GM23338 (cell line): ENCODE measurements around the gene EZH1. TPM values are rescaled to one million over a fixed set of nuclear protein-coding genes. Genes with fewer than 3 reads are reported as not detected.

Experiments used
- ATAC-seq: fragments of 200-7000 bp; cut with Tn5 transposase; 3 replicates; pipeline ENCODE4 v1.9.1; 2020
- DNase-seq: peaks from one replicate; pipeline ENCODE4 v3.0.0-alpha.2; 2015; ENCODE audit warnings: low spot score
- H2AFZ ChIP-seq: fragments of 200-600 bp; sonication (generic); 2 replicates; pipeline ENCODE4 v1.8.0; 2016; ENCODE audit warnings: antibody characterized with exemption, mild to moderate bottlenecking, moderate library complexity
- H3F3A ChIP-seq: fragments of 200-600 bp; sonication (generic); replicated peaks from 2 replicates; pipeline ENCODE4 v1.8.0; 2017; ENCODE audit warnings: antibody characterized with exemption, mixed run types, low read depth
- H3K27ac ChIP-seq: fragments of 200-600 bp; sonication (generic); 2 replicates; pipeline ENCODE4 v1.6.1; 2016; ENCODE audit warnings: low read depth
- H3K27me3 ChIP-seq: fragments of 200-600 bp; sonication (generic); 2 replicates; pipeline ENCODE4 v1.8.0; 2016; ENCODE audit warnings: mild to moderate bottlenecking, mixed run types, moderate library complexity; ENCODE audit not compliant: insufficient read depth
- H3K36me3 ChIP-seq: fragments of 200-600 bp; sonication (generic); 2 replicates; pipeline ENCODE4 v1.8.0; 2016; ENCODE audit warnings: mild to moderate bottlenecking; ENCODE audit not compliant: insufficient read depth
- H3K4me1 ChIP-seq: fragments of 200-600 bp; sonication (generic); 2 replicates; pipeline ENCODE4 v1.8.0; 2016; ENCODE audit warnings: mild to moderate bottlenecking, moderate library complexity; ENCODE audit not compliant: insufficient read depth
- H3K4me2 ChIP-seq: fragments of 200-600 bp; sonication (generic); 2 replicates; pipeline ENCODE4 v1.7.1; 2017; ENCODE audit warnings: mixed run types
- H3K4me3 ChIP-seq: fragments of 200-600 bp; sonication (generic); 2 replicates; pipeline ENCODE4 v1.6.1; 2016; ENCODE audit warnings: mixed run types
- H3K79me2 ChIP-seq: fragments of 200-600 bp; sonication (generic); replicated peaks from 2 replicates; pipeline ENCODE4 v1.8.0; 2017; ENCODE audit warnings: mild to moderate bottlenecking; ENCODE audit not compliant: insufficient read depth
- H3K9me2 ChIP-seq: fragments of 200-600 bp; sonication (generic); 2 replicates; pipeline ENCODE4 v1.8.0; 2017; ENCODE audit not compliant: insufficient read depth
- H4K20me1 ChIP-seq: fragments of 200-600 bp; sonication (generic); replicated peaks from 2 replicates; pipeline ENCODE4 v1.8.0; 2017; ENCODE audit warnings: mild to moderate bottlenecking; ENCODE audit not compliant: insufficient read depth
- H3K27ac Mint-ChIP-seq: 2 replicates; pipeline ENCODE4 v1.8.0; 2020; ENCODE audit warnings: inconsistent platforms, mild to moderate bottlenecking, moderate library complexity, mixed read lengths
- H3K27me3 Mint-ChIP-seq: 3 replicates; pipeline ENCODE4 v1.8.0; 2022; ENCODE audit warnings: low read depth, mild to moderate bottlenecking, moderate library complexity, mixed read lengths, inconsistent platforms; ENCODE audit not compliant: insufficient read depth, poor library complexity
- H3K36me3 Mint-ChIP-seq: 3 replicates; pipeline ENCODE4 v1.8.0; 2021; ENCODE audit warnings: low read depth, mild to moderate bottlenecking, inconsistent platforms, moderate library complexity, mixed read lengths
- H3K4me1 Mint-ChIP-seq: 3 replicates; pipeline ENCODE4 v1.8.0; 2020; ENCODE audit warnings: mild to moderate bottlenecking, inconsistent platforms, mixed read lengths
- H3K4me3 Mint-ChIP-seq: 3 replicates; pipeline ENCODE4 v1.8.0; 2021; ENCODE audit warnings: moderate library complexity, mild to moderate bottlenecking, inconsistent platforms, mixed read lengths
- H3K9me3 Mint-ChIP-seq: 3 replicates; pipeline ENCODE4 v1.8.0; 2020; ENCODE audit warnings: moderate library complexity, mild to moderate bottlenecking, inconsistent platforms, mixed read lengths
- CREB1 ChIP-seq: fragments of 250-450 bp; sonication (Bioruptor Pico); IDR thresholded peaks from 2 replicates; pipeline ENCODE4 v1.5.0; 2020; ENCODE audit warnings: low read depth, mild to moderate bottlenecking, moderate library complexity
- ETS1 ChIP-seq: IDR thresholded peaks from 2 replicates; pipeline ENCODE4 v1.6.1; 2016; ENCODE audit warnings: antibody characterized with exemption
- EZH2phosphoT487 ChIP-seq: fragments of 200-600 bp; sonication (generic); IDR thresholded peaks from one replicate; pipeline ENCODE4 v1.8.1; 2018; ENCODE audit warnings: antibody characterized with exemption; ENCODE audit not compliant: unreplicated experiment
- JUNB ChIP-seq: IDR thresholded peaks from one replicate; pipeline ENCODE4 v1.6.1; 2016; ENCODE audit warnings: antibody characterized with exemption; ENCODE audit not compliant: unreplicated experiment
- NANOG ChIP-seq: IDR thresholded peaks from 2 replicates; pipeline ENCODE4 v1.6.1; 2016; ENCODE audit warnings: antibody characterized with exemption, borderline replicate concordance
- POLR2AphosphoS5 ChIP-seq: IDR thresholded peaks from 2 replicates; pipeline ENCODE4 v1.6.1; 2016; ENCODE audit warnings: antibody characterized with exemption, low read depth
- REST ChIP-seq: IDR thresholded peaks from one replicate; pipeline ENCODE4 v1.6.1; 2018; ENCODE audit warnings: antibody characterized with exemption; ENCODE audit not compliant: unreplicated experiment
- ZNF331 ChIP-seq: fragments of 250-450 bp; sonication (Bioruptor Pico); IDR thresholded peaks from 2 replicates; pipeline ENCODE4 v1.5.0; 2020; ENCODE audit warnings: low read depth, mild to moderate bottlenecking, moderate library complexity
- polyA plus RNA-seq: library from polyadenylated mRNA; unstranded; fragments of >200 nt; fragmentation: Nextera tagmentation; extraction: Ambion mirVana; gene quantifications from 2 replicates; pipeline ENCODE4 v1.2.1, GENCODE V29; 2016
- total RNA-seq: library from RNA; depleted of rRNA; stranded (reverse); fragments of >200 nt; shearing (Covaris generic); gene quantifications from 2 replicates; pipeline ENCODE4 v1.2.3, GENCODE V29; 2014

The EZH1 gene
- total and polyA plus RNA-seq, 2 experiments from 2014 or later: 16.9 to 18.0 TPM

- TF ChIP-seq REST (no peak), CREB1 (CRISPR knock-in tag) (no peak), ETS1 (no peak), ZNF331 (CRISPR knock-in tag) (no peak), EZH2phosphoT487 (no peak)
Observed at GRCh38 chr17:42754782-42755181, 9.9 kb upstream of the EZH1 start (continued).

- Histone ChIP-seq H3K79me2 (no peaks in the 10 kb centered on the region), H3F3A (0 out of 2 replicates have a peak, but pooled peaks cover 6% of the 10 kb centered on the region), H3K9me2 (no peaks in the 10 kb centered on the region), H3K36me3 (no peaks in the 10 kb centered on the region), H3K27me3 (peaks cover 2% of the 10 kb centered on the region; the same call in 1 of the 2 replicates), H4K20me1 (no peaks in the 10 kb centered on the region), H2AFZ (no peak overlapping the region), H3K4me2 (no peak overlapping the region), H3K4me1 (peaks cover 23% of the 10 kb centered on the region), H3K27ac (no peak overlapping the region), H3K4me3 (no peak overlapping the region)
- Mint-ChIP-seq H3K27ac (no peak overlapping the region), H3K36me3 (no peaks in the 10 kb centered on the region), H3K4me3 (no peak overlapping the region), H3K27me3 (no peaks in the 10 kb centered on the region), H3K4me1 (peaks cover 20% of the 10 kb centered on the region), H3K9me3 (no peaks in the 10 kb centered on the region; the same call in 2 of the 3 replicates)
- no peak for TF ChIP-seq ZNF331 (CRISPR knock-in tag)
- TF ChIP-seq POLR2AphosphoS5: no peak
- no peak for TF ChIP-seq CREB1 (CRISPR knock-in tag)
- DNase-seq: no peak
- no peak for ATAC-seq
Observed at GRCh38 chr17:42751628-42752027, 6.8 kb upstream of the EZH1 start.

- ATAC-seq (no peak), DNase-seq (no peak)
- Histone ChIP-seq H3K4me1 (peaks cover 23% of the 10 kb centered on the region), H3K27me3 (peaks cover 10% of the 10 kb centered on the region), H3K9me2 (no peaks in the 10 kb centered on the region), H3K27ac (no peak overlapping the region), H3K4me3 (no peak overlapping the region), H3F3A (0 out of 2 replicates have a peak, but pooled peaks cover 6% of the 10 kb centered on the region), H3K36me3 (no peaks in the 10 kb centered on the region), H4K20me1 (no peaks in the 10 kb centered on the region), H2AFZ (peak overlapping the region; percentile 84; the same call in 1 of the 2 replicates), H3K4me2 (no peak overlapping the region), H3K79me2 (no peaks in the 10 kb centered on the region)
- no peak overlapping the region for H3K4me3 Mint-ChIP-seq
- peaks cover 5% of the 10 kb centered on the region for H3K27me3 Mint-ChIP-seq
- no peaks in the 10 kb centered on the region for H3K36me3 Mint-ChIP-seq
- H3K27ac Mint-ChIP-seq: no peak overlapping the region
- H3K4me1 Mint-ChIP-seq: peaks cover 20% of the 10 kb centered on the region
- H3K9me3 Mint-ChIP-seq: peaks cover 1% of the 10 kb centered on the region; the same call in 2 of the 3 replicates
- TF ChIP-seq CREB1 (CRISPR knock-in tag) (no peak), NANOG (no peak), JUNB (no peak), ETS1 (no peak)
Observed at GRCh38 chr17:42750739-42751344, 6.0 kb upstream of the EZH1 start.
